Measurements from ENCODE around the gene RNU7-1. TPM values are rescaled to one million over a fixed set of nuclear protein-coding genes. Genes with fewer than 3 reads are reported as not detected.

RNU7-1 gene
- total and polyA plus RNA-seq, 10 donors = not detected

- Histone ChIP-seq H3K27me3 (replicated peaks in 1 of 7) (no peaks in the 10 kb centered on the region), H3K4me1 (peaks cover 58 to 92% (median 84%) of the 10 kb centered on the region in 6 donors), H3K27ac (peak overlapping the region; percentile 87 to 99 (median 96)), H3K36me3 (peaks cover 0 to 69% (median 38%) of the 10 kb centered on the region in 6 donors), H3K9me3 (no peaks in the 10 kb centered on the region), H3K4me3 (peak overlapping the region; percentile 64 to 98 (median 89))
- intact Hi-C loops (cut with DNase I; ENCODE audit: low total_unique reads) = no loop called here
- 12 to 32% (median 18%) methylated on average over 22 to 24 of the region's 24 CpGs for WGBS, 5 donors
- TF ChIP-seq POLR2A (IDR thresholded peaks at IDR 0.05) = peak; percentile 20 to 58 (median 28)
- peak; percentile 83 to 94 (median 90) for TF ChIP-seq POLR2AphosphoS5 (IDR thresholded peaks at IDR 0.05)
- TF ChIP-seq CTCF (IDR thresholded peaks at IDR 0.05 in 8 of 11, conservative IDR thresholded peaks at IDR 0.05 in 3 of 11) = peak in 2 of 11 experiments; percentile 12 to 33
- peak; percentile 94 for DNase-seq
Observed at GRCh38 chr12:6953442-6954315, 10.1 kb downstream of the RNU7-1 start.

GRCh38 chr12:6954316-6955107 lies 10.9 kb downstream of the RNU7-1 start:
- TF ChIP-seq POLR2AphosphoS5 (IDR thresholded peaks at IDR 0.05) = peak; percentile 43 to 74 (median 50)
- TF ChIP-seq POLR2A (IDR thresholded peaks at IDR 0.05) = no peak
- TF ChIP-seq CTCF (IDR thresholded peaks at IDR 0.05 in 8 of 11, conservative IDR thresholded peaks at IDR 0.05 in 3 of 11) = no peak
- peak overlapping the region in 7 of 8 donors; percentile 64 to 98 (median 89) for H3K4me3 ChIP-seq

GRCh38 chr12:6955108-6956020 lies 11.7 kb downstream of the RNU7-1 start:
- Histone ChIP-seq H3K4me3 (peak overlapping the region in 5 of 8 donors; percentile 89 to 98 (median 91)), H3K27ac (peak overlapping the region; percentile 72 to 99 (median 96)), H3K27me3 (replicated peaks in 1 of 7) (no peaks in the 10 kb centered on the region), H3K36me3 (peaks cover 0 to 83% (median 47%) of the 10 kb centered on the region in 6 donors), H3K9me3 (no peaks in the 10 kb centered on the region), H3K4me1 (peaks cover 63 to 92% (median 84%) of the 10 kb centered on the region in 6 donors)
- intact Hi-C loops (cut with DNase I; ENCODE audit: low total_unique reads) = no loop called here
- 69 to 81% (median 75%) methylated on average over 7 to 22 of the region's 22 CpGs for WGBS, 5 donors
- peak; percentile 78 for DNase-seq
- no peak for TF ChIP-seq POLR2A (IDR thresholded peaks at IDR 0.05)
- peak in 2 of 3 donors; percentile 36 to 70 for TF ChIP-seq POLR2AphosphoS5 (IDR thresholded peaks at IDR 0.05)

More at GRCh38 chr12:6954316-6955107, 10.9 kb downstream of the RNU7-1 start:
- Histone ChIP-seq H3K27ac (peak overlapping the region; percentile 72 to 99 (median 96)), H3K9me3 (no peaks in the 10 kb centered on the region), H3K36me3 (peaks cover 0 to 74% (median 39%) of the 10 kb centered on the region in 6 donors), H3K27me3 (replicated peaks in 1 of 7) (no peaks in the 10 kb centered on the region), H3K4me1 (peaks cover 60 to 92% (median 84%) of the 10 kb centered on the region in 6 donors)
- 55 to 71% (median 58%) methylated on average over 21 of the region's 21 CpGs for WGBS, 5 donors
- DNase-seq = peak; percentile 81
- intact Hi-C loops (cut with DNase I; ENCODE audit: low total_unique reads) = no loop called here

Measured in spleen (tissue), 11 donors.